IMR-90 (cell line): ENCODE results near the gene MCTS1. TPM values are rescaled to one million over a fixed set of nuclear protein-coding genes. Genes with fewer than 3 reads are reported as not detected.

ENCODE experiments used
- ATAC-seq: fragments of 200-7000 bp; cut with Tn5 transposase; 2 replicates; pipeline ENCODE4 v1.9.1; 2020; ENCODE audit warnings: low read depth, mild to moderate bottlenecking, moderate library complexity
- BruUV-seq: library from RNA; stranded (reverse); fragments of 400-500 nt; replicated peaks from 2 replicates; lab custom pipeline; 2021; lab: Mats Ljungman, UMichigan
- CTCF ChIA-PET: fragments of 300-600 bp; formaldehyde crosslinking; extraction: SDS; loops from one replicate; lab custom pipeline; 2021; ENCODE audit warnings: antibody characterized with exemption; lab: Yijun Ruan, JAX
- POLR2A ChIA-PET: fragments of 300-600 bp; sonication (Branson Sonifier 250); formaldehyde crosslinking; loops from one replicate; lab custom pipeline; 2022; ENCODE audit warnings: antibody characterized with exemption; ENCODE audit not compliant: unreplicated experiment; lab: Charles Lee
- DNase-seq: peaks from one replicate; pipeline ENCODE4 v3.0.0; 2013
- H2AFZ ChIP-seq: replicated peaks from 2 replicates; pipeline ENCODE3; 2013; ENCODE audit warnings: low read length, mild to moderate bottlenecking; ENCODE audit not compliant: poor library complexity
- H2AK5ac ChIP-seq: 2 replicates; pipeline ENCODE4 v1.6.1; 2013; ENCODE audit warnings: low read depth, low read length, inconsistent platforms
- H2AK9ac ChIP-seq: replicated peaks from 2 replicates; pipeline ENCODE3; 2013; ENCODE audit warnings: mild to moderate bottlenecking, low read depth, low read length, moderate library complexity; ENCODE audit not compliant: poor library complexity
- H2BK120ac ChIP-seq: 2 replicates; pipeline ENCODE4 v1.6.1; 2013; ENCODE audit warnings: low read depth, low read length, inconsistent platforms
- H2BK15ac ChIP-seq: 3 replicates; pipeline ENCODE4 v1.6.1; 2013; ENCODE audit warnings: low read depth, low read length, inconsistent platforms
- H2BK20ac ChIP-seq: 2 replicates; pipeline ENCODE4 v1.6.1; 2013; ENCODE audit warnings: low read depth, mild to moderate bottlenecking, inconsistent platforms, low read length, moderate library complexity
- H2BK5ac ChIP-seq: 2 replicates; pipeline ENCODE4 v1.6.1; 2013; ENCODE audit warnings: mild to moderate bottlenecking, low read depth, low read length, inconsistent platforms; ENCODE audit not compliant: poor library complexity, severe bottlenecking
- H3K14ac ChIP-seq: replicated peaks from 2 replicates; pipeline ENCODE4 v1.6.1; 2013; ENCODE audit warnings: low read depth, low read length, inconsistent platforms
- H3K18ac ChIP-seq: 2 replicates; pipeline ENCODE4 v1.6.1; 2013; ENCODE audit warnings: low read depth, low read length, control low read depth
- H3K23ac ChIP-seq: 2 replicates; pipeline ENCODE4 v1.6.1; 2013; ENCODE audit warnings: low read depth, low read length, inconsistent platforms
- H3K27ac ChIP-seq: 2 replicates; pipeline ENCODE4 v1.5.1; 2013; ENCODE audit warnings: mild to moderate bottlenecking, control low read depth, low read length; ENCODE audit not compliant: insufficient read depth
- H3K27me3 ChIP-seq: 2 replicates; pipeline ENCODE4 v1.6.1; 2013; ENCODE audit warnings: low read length; ENCODE audit not compliant: control insufficient read depth, insufficient read depth
- H3K36me3 ChIP-seq: 2 replicates; pipeline ENCODE4 v1.6.1; 2013; ENCODE audit warnings: low read length, mixed read lengths; ENCODE audit not compliant: control insufficient read depth, insufficient read depth
- H3K4ac ChIP-seq: 2 replicates; pipeline ENCODE4 v1.6.1; 2013; ENCODE audit warnings: low read depth, low read length, inconsistent platforms
- H3K4me1 ChIP-seq: 2 replicates; pipeline ENCODE4 v1.6.1; 2013; ENCODE audit warnings: low read length, mixed read lengths; ENCODE audit not compliant: control insufficient read depth, insufficient read depth
- H3K4me2 ChIP-seq: 2 replicates; pipeline ENCODE4 v1.6.1; 2013; ENCODE audit warnings: low read depth, mild to moderate bottlenecking, control low read depth, low read length, moderate library complexity
- H3K4me3 ChIP-seq: 2 replicates; pipeline ENCODE4 v1.5.1; 2013; ENCODE audit warnings: low read depth, mild to moderate bottlenecking, control low read depth, low read length, moderate library complexity; ENCODE audit not compliant: insufficient read depth
- H3K56ac ChIP-seq: 2 replicates; pipeline ENCODE4 v1.6.1; 2013; ENCODE audit warnings: low read length, inconsistent platforms; ENCODE audit not compliant: insufficient read depth; ENCODE audit errors: extremely low read depth
- H3K79me1 ChIP-seq, 2 experiments: 2 replicates each; pipeline ENCODE4 v1.6.1; 2013; ENCODE audit warnings: low read length in 2 of 2, inconsistent platforms in 1 of 2, low read depth in 1 of 2
- H3K9ac ChIP-seq: 2 replicates; pipeline ENCODE4 v1.6.1; 2013; ENCODE audit warnings: low read depth, low read length, control low read depth
- H3K9me1 ChIP-seq: 2 replicates; pipeline ENCODE4 v1.6.1; 2013; ENCODE audit warnings: low read length, inconsistent platforms; ENCODE audit not compliant: insufficient read depth
- H3K9me3 ChIP-seq: 2 replicates; pipeline ENCODE4 v1.6.1; 2013; ENCODE audit warnings: low read length; ENCODE audit not compliant: control insufficient read depth, insufficient read depth
- H4K20me1 ChIP-seq: 2 replicates; pipeline ENCODE4 v1.6.1; 2013; ENCODE audit warnings: low read length, inconsistent platforms; ENCODE audit not compliant: insufficient read depth
- H4K5ac ChIP-seq: 2 replicates; pipeline ENCODE4 v1.6.1; 2013; ENCODE audit warnings: mild to moderate bottlenecking, low read depth, low read length, control low read depth
- H4K8ac ChIP-seq, 2 experiments: 2 replicates each; pipeline ENCODE4 v1.6.1; 2013; ENCODE audit warnings: low read depth in 2 of 2, low read length in 2 of 2, control low read depth in 1 of 2, inconsistent platforms in 1 of 2
- H4K91ac ChIP-seq: 2 replicates; pipeline ENCODE4 v1.6.1; 2013; ENCODE audit warnings: low read depth, low read length, inconsistent platforms; ENCODE audit not compliant: insufficient read depth
- CTCF ChIP-seq: conservative IDR thresholded peaks from 2 replicates; pipeline ENCODE4 v1.5.1; 2012; ENCODE audit warnings: mild to moderate bottlenecking, low read depth, low read length, improper control_type of control experiment
- RAD21 ChIP-seq: IDR thresholded peaks from 2 replicates; pipeline ENCODE4 v1.6.1; 2012; ENCODE audit warnings: low read length, improper control_type of control experiment
- WGBS, 2 experiments: methylation state at CpG; one replicate each; pipeline versions ENCODE4 v1.1.5 to v1.1.7; 2013; ENCODE audit warnings: missing lambda C conversion rate in 2 of 2; ENCODE audit not compliant: insufficient read length in 1 of 2; ENCODE audit errors: extremely low coverage in 2 of 2; 5-methylcytosine and 5-hydroxymethylcytosine counted together
- dilution Hi-C: fragments of 300-500 bp; cut with HindIII; formaldehyde crosslinking; loops from one replicate; pipeline ENCODE4 v1.14.3; 2018; ENCODE audit warnings: low sequenced_read_pairs; ENCODE audit not compliant: unreplicated experiment
- in situ Hi-C: fragments of 300-500 bp; cut with MboI; formaldehyde crosslinking; loops from 3 replicates; pipeline ENCODE4 v1.14.3; 2019; ENCODE audit warnings: low sequenced_read_pairs, inconsistent platforms, mixed read lengths
- intact Hi-C: fragments of 100-400 bp; cut with micrococcal nuclease; formaldehyde crosslinking; loops from 2 replicates; pipeline ENCODE4 v1.10.0; 2022
- polyA plus RNA-seq, 3 experiments: library from polyadenylated mRNA; depleted of rRNA; stranded (reverse); fragments of >200 nt; gene quantifications; 2 replicates each; pipeline ENCODE4 v1.2.3, GENCODE V29; 2012; ENCODE audit warnings: low replicate concordance in 1 of 3
- total RNA-seq: library from RNA; depleted of rRNA; stranded (reverse); fragments of >200 nt; gene quantifications from 2 replicates; pipeline ENCODE4 v1.2.3, GENCODE V29; 2012

MCTS1 gene
- total and polyA plus RNA-seq, 2 of the 4 experiments (the other 2 are of a cell fraction) = 36.9 to 52.8 TPM

GRCh38 chrX:120556251-120556650 is 47.6 kb upstream of the MCTS1 start:
- DNase-seq = no peak
- Histone ChIP-seq H3K23ac (no peak overlapping the region), H2BK120ac (no peak overlapping the region), H2AFZ (no peak overlapping the region), H2AK5ac (no peak overlapping the region), H2AK9ac (no peak overlapping the region), H4K20me1 (no peaks in the 10 kb centered on the region), H3K9me3 (no peaks in the 10 kb centered on the region), H3K36me3 (0 out of 2 replicates have a peak, but pooled peaks cover 3% of the 10 kb centered on the region), H3K4me2 (no peak overlapping the region; the same call in 1 of the 2 replicates), H4K8ac (no peak overlapping the region), H2BK20ac (no peak overlapping the region), H2BK15ac (no peak overlapping the region), H3K9ac (no peak overlapping the region), H4K5ac (no peak overlapping the region), H2BK5ac (no peak overlapping the region), H4K91ac (no peak overlapping the region), H3K18ac (no peak overlapping the region), H3K4me3 (no peak overlapping the region), H3K56ac (no peak overlapping the region), H3K4ac (no peak overlapping the region), H3K4me1 (peaks cover 2% of the 10 kb centered on the region; the same call in 1 of the 2 replicates), H3K79me1 (0 out of 4 replicates have a peak, but pooled peaks cover 0 to 3% of the 10 kb centered on the region in 2 experiments), H3K14ac (no peak overlapping the region), H3K27me3 (no peaks in the 10 kb centered on the region), H3K9me1 (no peaks in the 10 kb centered on the region), H3K27ac (no peak overlapping the region)
- dilution Hi-C loops (no loop called here), in situ Hi-C loops (no loop called here), intact Hi-C loops (no loop called here)
- no TSS peak for BruUV-seq
- no peak for ATAC-seq
- TF ChIP-seq CTCF (no peak), RAD21 (no peak)
- CTCF ChIA-PET = no interaction called here
- POLR2A ChIA-PET = no interaction called here
- no CpG with 5 or more reads among the region's 5 CpGs for WGBS, 2 experiments
